Measurements from ENCODE around the gene NHERF1. TPM values are rescaled to one million over a fixed set of nuclear protein-coding genes. Genes with fewer than 3 reads are reported as not detected.

The NHERF1 gene
- total and polyA plus RNA-seq, 2 of the 13 experiments (the other 11 are each of a cell fraction or from before 2014, with no cell fraction given), result 169 to 269 TPM

DNA sequence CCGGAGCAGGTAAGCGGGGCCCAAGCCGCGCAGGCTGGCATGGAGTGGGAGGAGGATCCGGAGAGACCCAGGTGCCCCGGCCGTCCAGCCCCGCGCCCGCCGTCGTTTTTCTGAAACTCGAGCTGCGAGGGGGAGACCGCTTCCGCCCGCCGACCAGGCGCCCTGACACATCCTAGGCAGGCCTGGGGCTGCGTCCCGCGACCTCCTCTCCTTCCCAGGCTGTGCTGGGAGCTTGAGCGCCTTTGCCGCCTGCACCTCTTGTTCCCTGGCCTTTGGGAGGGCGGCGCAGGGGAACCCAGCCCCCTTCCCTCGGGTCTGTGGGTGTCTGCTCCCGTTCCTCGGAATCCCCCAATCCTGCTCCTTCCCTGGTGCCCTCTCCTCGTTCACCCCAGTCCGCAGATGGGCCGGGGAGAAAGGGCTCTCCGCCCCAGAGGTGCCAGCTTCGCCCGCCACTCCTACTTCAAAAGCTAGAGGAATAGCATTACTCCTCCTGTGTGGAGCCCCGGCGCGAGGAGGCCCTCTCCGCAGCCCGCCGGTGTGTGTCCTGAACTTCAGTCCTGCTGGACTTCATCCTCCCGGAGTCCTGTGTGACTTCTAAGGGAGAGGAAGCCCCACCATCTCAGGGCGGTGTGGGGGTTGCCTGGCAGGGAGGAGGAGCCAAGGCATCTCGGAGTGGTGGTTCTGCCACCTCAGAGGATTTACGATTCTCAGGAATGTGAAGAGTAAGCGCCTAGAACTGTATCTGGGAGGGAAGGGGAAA, 1.0 kb downstream of the NHERF1 start (continued):
- TF ChIP-seq ZC3H13 (CRISPR knock-in tag; IDR thresholded peaks at IDR 0.05) (peak; percentile 3; the same call in 1 of the 2 replicates), ZNF331 (CRISPR knock-in tag; IDR thresholded peaks at IDR 0.05) (0 out of 2 replicates have a peak, but pooled peaks have one; percentile 22), MTA1 (CRISPR knock-in tag; IDR thresholded peaks at IDR 0.05; ENCODE audit: borderline replicate concordance) (0 out of 2 replicates have a peak, but pooled peaks have one; percentile 24), ZNF550 (CRISPR knock-in tag; IDR thresholded peaks at IDR 0.05; ENCODE audit: borderline replicate concordance) (no peak), CCAR2 (optimal IDR thresholded peaks at IDR 0.05; ENCODE audit: low read depth, low read length) (no peak), HMG20B (CRISPR knock-in tag; conservative IDR thresholded peaks at IDR 0.05) (peak; percentile 23; the same call in 1 of the 2 replicates), ZNF737 (CRISPR knock-in tag; IDR thresholded peaks at IDR 0.05; ENCODE audit: borderline replicate concordance) (peak; percentile 30; the same call in 1 of the 2 replicates), DPF2 (CRISPR knock-in tag; IDR thresholded peaks at IDR 0.05; ENCODE audit: borderline replicate concordance, low read depth) (peak; percentile 45; the same call in 1 of the 2 replicates), HDAC1 (CRISPR knock-in tag; IDR thresholded peaks at IDR 0.05) (peak; percentile 15; the same call in 1 of the 2 replicates), SNAPC2 (CRISPR knock-in tag; IDR thresholded peaks at IDR 0.05) (peak; percentile 20; the same call in 1 of the 2 replicates), NFYB (CRISPR knock-in tag; IDR thresholded peaks at IDR 0.05) (no peak), MXI1 (IDR thresholded peaks at IDR 0.05; ENCODE audit: borderline replicate concordance, low read depth, low read length) (no peak), YY1 (IDR thresholded peaks at IDR 0.05; ENCODE audit: insufficient read depth, insufficient replicate concordance, low read depth, low read length) (no peak), HOXA5 (CRISPR knock-in tag; IDR thresholded peaks at IDR 0.05) (no peak; the same call in 1 of the 2 replicates)
- TF ChIP-seq, protein P1, sequence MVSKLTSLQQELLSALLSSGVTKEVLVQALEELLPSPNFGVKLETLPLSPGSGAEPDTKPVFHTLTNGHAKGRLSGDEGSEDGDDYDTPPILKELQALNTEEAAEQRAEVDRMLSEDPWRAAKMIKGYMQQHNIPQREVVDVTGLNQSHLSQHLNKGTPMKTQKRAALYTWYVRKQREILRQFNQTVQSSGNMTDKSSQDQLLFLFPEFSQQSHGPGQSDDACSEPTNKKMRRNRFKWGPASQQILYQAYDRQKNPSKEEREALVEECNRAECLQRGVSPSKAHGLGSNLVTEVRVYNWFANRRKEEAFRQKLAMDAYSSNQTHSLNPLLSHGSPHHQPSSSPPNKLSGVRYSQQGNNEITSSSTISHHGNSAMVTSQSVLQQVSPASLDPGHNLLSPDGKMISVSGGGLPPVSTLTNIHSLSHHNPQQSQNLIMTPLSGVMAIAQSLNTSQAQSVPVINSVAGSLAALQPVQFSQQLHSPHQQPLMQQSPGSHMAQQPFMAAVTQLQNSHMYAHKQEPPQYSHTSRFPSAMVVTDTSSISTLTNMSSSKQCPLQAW (CRISPR knock-in tag; IDR thresholded peaks at IDR 0.05), result peak; percentile 56
- TF ChIP-seq, protein P2, sequence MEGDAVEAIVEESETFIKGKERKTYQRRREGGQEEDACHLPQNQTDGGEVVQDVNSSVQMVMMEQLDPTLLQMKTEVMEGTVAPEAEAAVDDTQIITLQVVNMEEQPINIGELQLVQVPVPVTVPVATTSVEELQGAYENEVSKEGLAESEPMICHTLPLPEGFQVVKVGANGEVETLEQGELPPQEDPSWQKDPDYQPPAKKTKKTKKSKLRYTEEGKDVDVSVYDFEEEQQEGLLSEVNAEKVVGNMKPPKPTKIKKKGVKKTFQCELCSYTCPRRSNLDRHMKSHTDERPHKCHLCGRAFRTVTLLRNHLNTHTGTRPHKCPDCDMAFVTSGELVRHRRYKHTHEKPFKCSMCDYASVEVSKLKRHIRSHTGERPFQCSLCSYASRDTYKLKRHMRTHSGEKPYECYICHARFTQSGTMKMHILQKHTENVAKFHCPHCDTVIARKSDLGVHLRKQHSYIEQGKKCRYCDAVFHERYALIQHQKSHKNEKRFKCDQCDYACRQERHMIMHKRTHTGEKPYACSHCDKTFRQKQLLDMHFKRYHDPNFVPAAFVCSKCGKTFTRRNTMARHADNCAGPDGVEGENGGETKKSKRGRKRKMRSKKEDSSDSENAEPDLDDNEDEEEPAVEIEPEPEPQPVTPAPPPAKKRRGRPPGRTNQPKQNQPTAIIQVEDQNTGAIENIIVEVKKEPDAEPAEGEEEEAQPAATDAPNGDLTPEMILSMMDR (CRISPR knock-in tag; IDR thresholded peaks at IDR 0.05), result no peak
- TF ChIP-seq, protein P3, sequence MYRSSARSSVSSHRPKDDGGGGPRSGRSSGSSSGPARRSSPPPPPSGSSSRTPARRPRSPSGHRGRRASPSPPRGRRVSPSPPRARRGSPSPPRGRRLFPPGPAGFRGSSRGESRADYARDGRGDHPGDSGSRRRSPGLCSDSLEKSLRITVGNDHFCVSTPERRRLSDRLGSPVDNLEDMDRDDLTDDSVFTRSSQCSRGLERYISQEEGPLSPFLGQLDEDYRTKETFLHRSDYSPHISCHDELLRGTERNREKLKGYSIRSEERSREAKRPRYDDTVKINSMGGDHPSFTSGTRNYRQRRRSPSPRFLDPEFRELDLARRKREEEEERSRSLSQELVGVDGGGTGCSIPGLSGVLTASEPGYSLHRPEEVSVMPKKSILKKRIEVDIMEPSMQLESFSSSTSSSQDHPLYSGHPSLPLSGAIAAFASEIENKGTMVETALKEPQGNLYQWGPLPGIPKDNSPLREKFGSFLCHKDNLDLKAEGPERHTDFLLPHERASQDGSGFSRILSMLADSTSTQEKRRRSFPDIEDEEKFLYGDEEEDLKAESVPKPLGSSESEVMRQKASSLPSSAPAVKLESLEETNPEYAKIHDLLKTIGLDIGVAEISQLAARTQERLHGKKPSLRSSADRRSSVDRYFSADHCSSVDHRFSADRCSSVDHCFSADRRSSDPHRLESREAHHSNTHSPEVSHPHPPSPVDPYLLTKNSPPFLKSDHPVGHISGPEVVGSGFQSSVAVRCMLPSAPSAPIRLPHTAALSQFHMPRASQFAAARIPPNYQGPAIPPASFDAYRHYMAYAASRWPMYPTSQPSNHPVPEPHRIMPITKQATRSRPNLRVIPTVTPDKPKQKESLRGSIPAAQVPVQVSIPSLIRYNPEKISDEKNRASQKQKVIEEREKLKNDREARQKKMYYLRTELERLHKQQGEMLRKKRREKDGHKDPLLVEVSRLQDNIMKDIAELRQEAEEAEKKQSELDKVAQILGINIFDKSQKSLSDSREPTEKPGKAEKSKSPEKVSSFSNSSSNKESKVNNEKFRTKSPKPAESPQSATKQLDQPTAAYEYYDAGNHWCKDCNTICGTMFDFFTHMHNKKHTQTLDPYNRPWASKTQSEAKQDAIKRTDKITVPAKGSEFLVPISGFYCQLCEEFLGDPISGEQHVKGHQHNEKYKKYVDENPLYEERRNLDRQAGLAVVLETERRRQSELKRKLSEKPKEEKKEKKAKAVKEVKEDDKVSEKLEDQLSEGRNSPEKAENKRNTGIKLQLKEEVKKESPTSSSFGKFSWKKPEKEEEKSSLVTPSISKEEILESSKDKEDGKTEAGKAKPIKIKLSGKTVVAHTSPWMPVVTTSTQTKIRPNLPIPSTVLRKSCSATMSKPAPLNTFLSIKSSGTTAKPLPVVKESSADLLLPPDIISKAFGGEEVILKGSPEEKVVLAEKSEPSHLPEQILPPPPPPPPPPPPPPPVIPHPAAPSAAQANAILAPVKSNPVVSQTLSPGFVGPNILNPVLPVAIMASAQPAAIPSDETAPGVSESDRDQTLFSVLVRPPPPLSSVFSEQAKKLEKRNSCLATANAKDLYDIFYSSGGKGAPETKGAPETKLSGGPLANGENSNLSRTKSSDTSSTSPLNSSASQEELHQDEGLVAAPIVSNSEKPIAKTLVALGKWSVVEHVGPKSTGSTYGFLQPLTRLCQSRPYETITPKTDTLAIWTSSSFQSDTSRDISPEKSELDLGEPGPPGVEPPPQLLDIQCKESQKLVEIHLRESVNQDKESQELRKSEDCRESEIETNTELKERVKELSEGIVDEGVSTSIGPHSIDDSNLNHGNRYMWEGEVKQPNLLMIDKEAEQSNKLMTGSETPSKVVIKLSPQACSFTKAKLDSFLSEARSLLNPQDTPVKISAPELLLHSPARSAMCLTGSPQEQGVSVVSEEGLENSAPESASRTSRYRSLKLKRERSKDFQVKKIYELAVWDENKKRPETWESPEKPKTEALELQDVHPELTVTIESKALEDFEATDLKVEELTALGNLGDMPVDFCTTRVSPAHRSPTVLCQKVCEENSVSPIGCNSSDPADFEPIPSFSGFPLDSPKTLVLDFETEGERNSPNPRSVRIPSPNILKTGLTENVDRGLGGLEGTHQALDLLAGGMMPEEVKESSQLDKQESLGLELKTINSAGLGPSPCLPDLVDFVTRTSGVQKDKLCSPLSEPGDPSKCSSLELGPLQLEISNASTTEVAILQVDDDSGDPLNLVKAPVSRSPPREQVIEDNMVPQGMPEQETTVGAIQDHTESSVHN (CRISPR knock-in tag; IDR thresholded peaks at IDR 0.05), result peak; percentile 51; the same call in 1 of the 2 replicates
